Measurements from ENCODE around the gene TNFRSF6B. TPM values are rescaled to one million over a fixed set of nuclear protein-coding genes. Genes with fewer than 3 reads are reported as not detected.
A peak's percentile ranks its signal among the peaks of the same experiment; 100 is the strongest.

Gene TNFRSF6B
- total and polyA plus RNA-seq, 2 donors (not counting 3 experiments of a cell fraction or from before 2014, with no cell fraction given): 0.69 to 11.3 TPM

DNA sequence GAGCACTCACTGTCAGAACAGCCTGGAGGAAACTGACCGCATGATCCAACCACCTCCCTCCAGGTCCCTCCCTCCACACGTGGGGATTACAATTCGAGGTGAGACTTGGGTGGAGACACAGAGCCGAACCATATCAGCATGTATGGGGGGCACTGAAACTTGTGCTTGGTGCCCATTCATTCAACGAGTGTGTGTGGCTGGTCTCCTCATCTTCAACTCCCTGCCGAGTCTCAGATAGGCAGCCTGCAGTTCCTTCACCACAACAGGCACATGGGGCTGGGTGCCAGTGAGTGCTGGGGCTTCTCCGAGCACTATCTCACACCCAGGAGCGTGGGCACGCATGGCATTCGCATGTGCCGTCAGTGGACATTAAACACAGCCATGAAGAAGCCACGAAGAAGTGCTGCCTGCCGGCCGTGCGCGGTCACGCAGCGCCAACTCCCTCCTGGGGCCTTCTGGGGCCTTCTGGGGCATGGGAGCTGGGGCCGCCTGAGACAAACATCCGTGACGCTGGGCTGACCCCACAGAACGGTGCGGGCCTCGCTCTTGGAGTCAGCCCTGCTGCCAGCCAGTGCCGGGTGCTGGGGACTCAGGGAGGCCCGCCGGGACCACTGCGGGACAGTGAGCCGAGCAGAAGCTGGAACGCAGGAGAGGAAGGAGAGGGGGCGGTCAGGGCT is 39.1 kb upstream of the TNFRSF6B start:
- no peaks in the 10 kb centered on the region for H3K9me1 ChIP-seq (replicated peaks; ENCODE audit: control insufficient read depth, extremely low read depth, insufficient read depth, low read length)
- intact Hi-C loops (cut with micrococcal nuclease): no loop called here
- H3K4me3 ChIP-seq (replicated peaks in 1 of 3; ENCODE audit: insufficient read depth in 1 of 3, low read depth in 1 of 3, low read length in 3 of 3): peak overlapping the region in 1 of 3 experiments; percentile 83
- ChIA-PET CTCF (interaction anchor here (1.3 to 2.6 kb wide), 3 partner anchors 11 to 50 kb away, joined by 7 to 17 read pairs (median 8); partner anchors contain the start of genes ARFRP1 and ZGPAT), POLR2A (interaction anchor here (1.1 kb wide), 1 partner anchor 16 kb away, joined by 6 read pairs; no protein-coding TSS in a partner anchor)
- peaks cover 13% of the 10 kb centered on the region for H3K4me1 ChIP-seq (ENCODE audit: control insufficient read depth, extremely low read depth, insufficient read depth, low read length)
- H3K4me2 ChIP-seq (ENCODE audit: insufficient read depth, low read length): peak overlapping the region; percentile 32
- TF ChIP-seq EZH2 (IDR thresholded peaks at IDR 0.05; ENCODE audit: borderline replicate concordance, low read depth, low read length, severe bottlenecking): no peak
- TF ChIP-seq JUN (IDR thresholded peaks at IDR 0.05; ENCODE audit: borderline replicate concordance, insufficient read depth, insufficient read length, low read depth): no peak
- TF ChIP-seq, protein P1, sequence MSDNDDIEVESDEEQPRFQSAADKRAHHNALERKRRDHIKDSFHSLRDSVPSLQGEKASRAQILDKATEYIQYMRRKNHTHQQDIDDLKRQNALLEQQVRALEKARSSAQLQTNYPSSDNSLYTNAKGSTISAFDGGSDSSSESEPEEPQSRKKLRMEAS (IDR thresholded peaks at IDR 0.05; ENCODE audit: insufficient read depth, insufficient read length): no peak
- TF ChIP-seq MYC (IDR thresholded peaks at IDR 0.05; ENCODE audit: low read depth, low read length): no peak
- no peak for TF ChIP-seq FOS (IDR thresholded peaks at IDR 0.05; ENCODE audit: borderline replicate concordance, insufficient read depth, low read length)
- TF ChIP-seq POLR2AphosphoS5 (IDR thresholded peaks at IDR 0.05; ENCODE audit: insufficient read depth, low read depth, low read length): no peak
- no peak for TF ChIP-seq GATA2 (IDR thresholded peaks at IDR 0.05; ENCODE audit: insufficient read depth, insufficient read length, low read depth, low read length)
- no peak for TF ChIP-seq POLR2A (IDR thresholded peaks at IDR 0.05; ENCODE audit: low read depth, low read length)
- TF ChIP-seq, protein P2, sequence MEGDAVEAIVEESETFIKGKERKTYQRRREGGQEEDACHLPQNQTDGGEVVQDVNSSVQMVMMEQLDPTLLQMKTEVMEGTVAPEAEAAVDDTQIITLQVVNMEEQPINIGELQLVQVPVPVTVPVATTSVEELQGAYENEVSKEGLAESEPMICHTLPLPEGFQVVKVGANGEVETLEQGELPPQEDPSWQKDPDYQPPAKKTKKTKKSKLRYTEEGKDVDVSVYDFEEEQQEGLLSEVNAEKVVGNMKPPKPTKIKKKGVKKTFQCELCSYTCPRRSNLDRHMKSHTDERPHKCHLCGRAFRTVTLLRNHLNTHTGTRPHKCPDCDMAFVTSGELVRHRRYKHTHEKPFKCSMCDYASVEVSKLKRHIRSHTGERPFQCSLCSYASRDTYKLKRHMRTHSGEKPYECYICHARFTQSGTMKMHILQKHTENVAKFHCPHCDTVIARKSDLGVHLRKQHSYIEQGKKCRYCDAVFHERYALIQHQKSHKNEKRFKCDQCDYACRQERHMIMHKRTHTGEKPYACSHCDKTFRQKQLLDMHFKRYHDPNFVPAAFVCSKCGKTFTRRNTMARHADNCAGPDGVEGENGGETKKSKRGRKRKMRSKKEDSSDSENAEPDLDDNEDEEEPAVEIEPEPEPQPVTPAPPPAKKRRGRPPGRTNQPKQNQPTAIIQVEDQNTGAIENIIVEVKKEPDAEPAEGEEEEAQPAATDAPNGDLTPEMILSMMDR (IDR thresholded peaks at IDR 0.05; ENCODE audit: extremely low read depth in 1 of 2, insufficient read depth in 1 of 2, low read depth in 1 of 2, low read length in 2 of 2): no peak
- dilution Hi-C loops (cut with MboI; ENCODE audit: extremely low pct_ligation_motif_present, low sequenced_read_pairs): no loop called here
- FAIRE-seq: no peak
- no peak for DNase-seq (ENCODE audit: low read depth, low spot score)
- H3K9me3 ChIP-seq (replicated peaks; ENCODE audit: control insufficient read depth, insufficient read depth, low read length): no peaks in the 10 kb centered on the region
- H2AFZ ChIP-seq (ENCODE audit: low read depth, low read length): peak overlapping the region; percentile 83
- BruUV-seq (replicated peaks): TSS peak; percentile 52
- no peaks in the 10 kb centered on the region for H4K20me1 ChIP-seq (replicated peaks; ENCODE audit: control insufficient read depth, extremely low read depth, insufficient read depth, low read length)
- H3K27me3 ChIP-seq (ENCODE audit: control insufficient read depth in 2 of 2, insufficient read depth in 2 of 2, low read length in 2 of 2): peaks cover 0 to 3% of the 10 kb centered on the region in 2 experiments
- peak overlapping the region; percentile 39 for H3K27ac ChIP-seq (ENCODE audit: insufficient read depth, low read depth, low read length)
- H3K36me3 ChIP-seq (ENCODE audit: control insufficient read depth in 2 of 2, extremely low read depth in 1 of 2, insufficient read depth in 2 of 2, low read length in 2 of 2): peaks cover 0 to 5% of the 10 kb centered on the region in 2 experiments
- H3K79me2 ChIP-seq (ENCODE audit: control insufficient read depth, insufficient read depth, low read length): peaks cover 15% of the 10 kb centered on the region
- no peak overlapping the region for H3K9ac ChIP-seq (replicated peaks; ENCODE audit: extremely low read depth, insufficient read depth, low read length)
